CD8-positive, alpha-beta memory T cell (primary cell): ENCODE data around the gene DNAH1. TPM values are rescaled to one million over a fixed set of nuclear protein-coding genes. Genes with fewer than 3 reads are reported as not detected.

ENCODE experiments used
- CTCF ChIA-PET: fragments of 350-600 bp; sonication (Branson Sonifier 250); formaldehyde crosslinking; loops from one replicate; lab custom pipeline; 2021; ENCODE audit warnings: antibody characterized with exemption; lab: Charles Lee
- POLR2A ChIA-PET: fragments of 350-600 bp; sonication (Branson Sonifier 250); formaldehyde crosslinking; loops from one replicate; lab custom pipeline; 2021; ENCODE audit warnings: antibody characterized with exemption; lab: Charles Lee
- DNase-seq, 5 donors: peaks; one replicate each; pipeline versions ENCODE4 v3.0.0 to v3.0.0-alpha.2; 2020 to 2022; ENCODE audit warnings: mixed read lengths in 1 of 5
- H3K27ac ChIP-seq: one replicate; pipeline ENCODE4 v1.7.0; 2013; ENCODE audit warnings: low read depth, mild to moderate bottlenecking, low read length, moderate library complexity
- H3K27me3 ChIP-seq: 2 replicates; pipeline ENCODE4 v1.7.0; 2013; ENCODE audit warnings: low read length, mild to moderate bottlenecking; ENCODE audit not compliant: insufficient read depth, poor library complexity, severe bottlenecking
- H3K36me3 ChIP-seq: 2 replicates; pipeline ENCODE4 v1.7.0; 2013; ENCODE audit warnings: mild to moderate bottlenecking, low read length, moderate library complexity; ENCODE audit not compliant: insufficient read depth
- H3K4me1 ChIP-seq: 2 replicates; pipeline ENCODE4 v1.7.0; 2013; ENCODE audit warnings: mild to moderate bottlenecking, low read length, moderate library complexity; ENCODE audit not compliant: insufficient read depth
- H3K4me3 ChIP-seq: 2 replicates; pipeline ENCODE4 v1.7.0; 2013; ENCODE audit warnings: mild to moderate bottlenecking, low read length
- H3K9me3 ChIP-seq: 2 replicates; pipeline ENCODE4 v1.7.0; 2013; ENCODE audit warnings: mild to moderate bottlenecking, low read length
- H3K27ac Mint-ChIP-seq, 8 donors: one replicate each; pipeline ENCODE4 v1.8.0; 2020 to 2021; ENCODE audit warnings: mixed read lengths in 8 of 8, mild to moderate bottlenecking in 6 of 8, inconsistent platforms in 3 of 8, moderate library complexity in 3 of 8
- H3K27me3 Mint-ChIP-seq, 2 donors: one replicate each; pipeline ENCODE4 v1.8.0; 2020 to 2021; ENCODE audit warnings: mixed read lengths in 2 of 2, mild to moderate bottlenecking in 1 of 2, moderate library complexity in 1 of 2
- H3K36me3 Mint-ChIP-seq, 3 donors: one replicate each; pipeline ENCODE4 v1.8.0; 2020 to 2021; ENCODE audit warnings: mixed read lengths in 3 of 3, inconsistent platforms in 1 of 3, mild to moderate bottlenecking in 1 of 3
- H3K4me1 Mint-ChIP-seq, 3 donors: one replicate each; pipeline ENCODE4 v1.8.0; 2020 to 2021; ENCODE audit warnings: mixed read lengths in 3 of 3, inconsistent platforms in 1 of 3, mild to moderate bottlenecking in 1 of 3
- H3K4me3 Mint-ChIP-seq, 7 donors: one replicate each; pipeline ENCODE4 v1.8.0; 2020 to 2021; ENCODE audit warnings: mixed read lengths in 7 of 7, mild to moderate bottlenecking in 6 of 7, moderate library complexity in 4 of 7, inconsistent platforms in 2 of 7
- H3K9me3 Mint-ChIP-seq, 5 donors: one replicate each; pipeline ENCODE4 v1.8.0; 2020 to 2022; ENCODE audit warnings: mixed read lengths in 5 of 5, mild to moderate bottlenecking in 3 of 5, moderate library complexity in 2 of 5, inconsistent platforms in 1 of 5
- polyA plus RNA-seq: library from polyadenylated mRNA; unstranded; fragments of 300-500 nt; fragmentation: Illumina TruSeq; gene quantifications from one replicate; pipeline ENCODE4 v1.2.3, GENCODE V29; 2021
- total RNA-seq, 2 experiments: library from RNA; stranded (reverse); gene quantifications; one replicate each; pipeline ENCODE4 v1.2.3, GENCODE V29; 2021

DNAH1 gene
- total and polyA plus RNA-seq, 3 experiments from 2014 or later = 1.0 to 7.0 (median 7.0) TPM

DNA sequence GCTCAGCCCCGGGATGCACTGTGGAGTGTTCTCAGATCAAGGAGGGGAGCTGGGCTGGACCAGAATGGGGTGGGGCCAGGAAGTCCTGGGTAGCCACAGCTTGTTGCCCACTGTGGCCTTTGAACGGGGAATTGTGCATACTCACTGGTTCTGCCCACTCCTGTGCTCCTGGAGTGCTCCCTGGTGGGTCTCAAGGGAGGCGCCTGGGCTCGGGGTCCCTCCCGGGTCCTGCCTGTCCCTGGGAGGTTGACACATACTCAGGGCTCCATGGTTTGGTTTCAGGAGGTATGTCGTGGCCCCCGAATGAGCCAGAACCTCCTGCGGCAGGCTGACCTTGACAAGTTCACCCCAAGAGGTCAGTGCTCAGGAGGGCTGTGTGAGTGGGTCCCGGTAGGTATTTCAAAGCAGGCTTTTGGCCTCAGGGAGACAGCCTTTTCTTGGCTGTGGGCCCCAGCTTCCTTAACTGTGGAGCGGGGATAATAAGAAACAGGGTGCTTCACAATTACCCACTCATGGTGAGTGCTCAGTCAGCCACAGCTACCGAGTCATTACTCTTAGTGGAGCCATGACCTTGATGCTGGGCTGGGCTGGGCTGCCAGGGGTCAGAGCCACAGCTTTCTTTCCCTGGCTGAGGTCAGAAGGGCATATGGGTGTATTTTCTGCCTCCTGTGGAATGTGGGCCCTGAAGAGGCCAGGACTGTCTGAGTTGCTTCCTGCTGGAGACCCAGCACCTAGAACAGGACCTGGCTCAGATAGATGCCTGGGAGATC lies 7.6 kb downstream of the DNAH1 start:
- H3K9me3 Mint-ChIP-seq = no peaks in the 10 kb centered on the region
- DNase-seq = peak in 1 of 5 donors; percentile 31
- H3K4me1 Mint-ChIP-seq = peaks cover 0 to 6% (median 3%) of the 10 kb centered on the region in 3 donors
- Histone ChIP-seq H3K4me3 (no peak overlapping the region), H3K9me3 (no peaks in the 10 kb centered on the region), H3K27ac (no peak overlapping the region), H3K27me3 (no peaks in the 10 kb centered on the region), H3K36me3 (no peaks in the 10 kb centered on the region), H3K4me1 (no peaks in the 10 kb centered on the region)
- H3K4me3 Mint-ChIP-seq = no peak overlapping the region
- ChIA-PET CTCF (no interaction called here), POLR2A (no interaction called here)
- H3K36me3 Mint-ChIP-seq = peaks cover 0 to 13% (median 3%) of the 10 kb centered on the region in 3 donors
- peaks cover 0 to 1% of the 10 kb centered on the region in 2 donors for H3K27me3 Mint-ChIP-seq
- H3K27ac Mint-ChIP-seq = peak overlapping the region in 1 of 8 donors; percentile 66

DNA sequence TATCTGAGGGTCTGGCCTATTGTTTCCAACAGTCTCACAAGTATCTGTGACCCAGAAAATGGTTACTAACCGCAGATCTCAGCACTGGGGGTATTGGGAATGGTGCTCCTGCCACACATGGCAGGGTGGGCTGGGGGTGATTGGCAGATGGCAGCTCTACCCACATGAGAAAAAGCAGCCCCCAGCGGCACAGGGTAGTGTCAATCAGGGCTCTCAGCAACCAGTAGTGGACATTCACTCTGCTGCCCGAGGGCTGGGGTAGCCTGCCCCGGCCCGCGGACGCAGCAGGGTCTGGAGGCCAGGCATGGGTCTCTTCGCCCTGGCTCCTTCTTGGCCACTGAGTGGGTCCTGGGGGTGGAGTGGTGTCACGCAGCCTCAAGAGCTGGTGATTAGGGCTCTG lies 8.6 kb downstream of the DNAH1 start:
- no peaks in the 10 kb centered on the region for H3K27me3 ChIP-seq
- CTCF ChIA-PET = no interaction called here
- peaks cover 0 to 15% (median 3%) of the 10 kb centered on the region in 3 donors for H3K36me3 Mint-ChIP-seq

DNA sequence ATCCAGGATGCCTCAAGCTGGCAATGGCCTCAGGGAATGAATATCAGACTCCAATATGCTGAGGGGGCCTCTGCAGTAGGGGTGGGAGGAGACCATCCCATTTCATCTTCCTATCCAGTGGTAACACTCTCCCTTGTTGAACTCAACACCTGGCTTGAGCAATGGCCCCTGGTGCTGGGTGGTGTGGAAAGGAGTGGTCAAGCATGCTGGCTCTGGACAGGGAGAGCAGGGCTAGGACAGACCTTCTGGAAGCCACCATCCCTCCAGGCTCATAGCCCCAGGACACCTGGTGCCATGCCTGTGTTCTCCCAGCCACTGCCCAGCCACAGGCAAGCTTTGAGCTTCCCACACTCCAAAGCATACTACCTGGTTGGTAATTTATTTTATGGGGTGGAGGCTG lies 9.6 kb downstream of the DNAH1 start:
- H3K4me1 ChIP-seq = no peaks in the 10 kb centered on the region
- CTCF ChIA-PET = no interaction called here
- Mint-ChIP-seq H3K4me3 (no peak overlapping the region), H3K36me3 (peaks cover 0 to 20% (median 6%) of the 10 kb centered on the region in 3 donors), H3K27me3 (peaks cover 0 to 1% of the 10 kb centered on the region in 2 donors), H3K4me1 (peaks cover 0 to 1% (median 0%) of the 10 kb centered on the region in 3 donors), H3K9me3 (no peaks in the 10 kb centered on the region), H3K27ac (no peak overlapping the region)
- no peaks in the 10 kb centered on the region for H3K36me3 ChIP-seq
- no peak overlapping the region for H3K4me3 ChIP-seq
- DNase-seq = peak in 1 of 5 donors; percentile 32
- no peaks in the 10 kb centered on the region for H3K27me3 ChIP-seq
- POLR2A ChIA-PET = no interaction called here
- H3K27ac ChIP-seq = no peak overlapping the region
- no peaks in the 10 kb centered on the region for H3K9me3 ChIP-seq

More for the DNA sequence above, 8.6 kb downstream of the DNAH1 start:
- H3K9me3 ChIP-seq = no peaks in the 10 kb centered on the region
- H3K27ac ChIP-seq = no peak overlapping the region
- Mint-ChIP-seq H3K27me3 (peaks cover 0 to 1% of the 10 kb centered on the region in 2 donors), H3K4me3 (no peak overlapping the region), H3K27ac (peak overlapping the region in 2 of 8 donors; percentile 11 to 19), H3K9me3 (no peaks in the 10 kb centered on the region), H3K4me1 (peaks cover 0 to 1% (median 0%) of the 10 kb centered on the region in 3 donors)
- peak in 1 of 5 donors; percentile 26 for DNase-seq
- no peaks in the 10 kb centered on the region for H3K36me3 ChIP-seq
- POLR2A ChIA-PET = no interaction called here
- H3K4me3 ChIP-seq = no peak overlapping the region
- H3K4me1 ChIP-seq = no peaks in the 10 kb centered on the region

GRCh38 chr3:52326976-52327375 lies 10.9 kb downstream of the DNAH1 start:
- POLR2A ChIA-PET = no interaction called here
- DNase-seq = peak in 1 of 5 donors; percentile 31

GRCh38 chr3:52327486-52328290 lies 11.6 kb downstream of the DNAH1 start:
- H3K27me3 ChIP-seq = no peaks in the 10 kb centered on the region
- Mint-ChIP-seq H3K4me3 (no peak overlapping the region), H3K9me3 (no peaks in the 10 kb centered on the region), H3K27me3 (peaks cover 0 to 1% of the 10 kb centered on the region in 2 donors), H3K27ac (peak overlapping the region in 1 of 8 donors; percentile 36), H3K4me1 (peaks cover 0 to 1% (median 0%) of the 10 kb centered on the region in 3 donors), H3K36me3 (peaks cover 0 to 31% (median 8%) of the 10 kb centered on the region in 3 donors)
- ChIA-PET CTCF (interaction anchor here (0.7 to 2.2 kb wide), 2 partner anchors 12 to 96 kb away, joined by 4 to 10 read pairs; no protein-coding TSS in a partner anchor), POLR2A (no interaction called here)
- DNase-seq = peak in 1 of 5 donors; percentile 39
- H3K4me1 ChIP-seq = no peaks in the 10 kb centered on the region
- H3K9me3 ChIP-seq = no peaks in the 10 kb centered on the region
- H3K27ac ChIP-seq = no peak overlapping the region
- no peak overlapping the region for H3K4me3 ChIP-seq
- H3K36me3 ChIP-seq = no peaks in the 10 kb centered on the region

More at GRCh38 chr3:52326976-52327375, 10.9 kb downstream of the DNAH1 start:
- Histone ChIP-seq H3K4me3 (no peak overlapping the region), H3K36me3 (no peaks in the 10 kb centered on the region), H3K27me3 (no peaks in the 10 kb centered on the region), H3K4me1 (no peaks in the 10 kb centered on the region), H3K27ac (no peak overlapping the region), H3K9me3 (no peaks in the 10 kb centered on the region)
- Mint-ChIP-seq H3K27ac (peak overlapping the region in 1 of 8 donors; percentile 55), H3K4me3 (no peak overlapping the region), H3K9me3 (no peaks in the 10 kb centered on the region), H3K36me3 (peaks cover 0 to 24% (median 6%) of the 10 kb centered on the region in 3 donors), H3K27me3 (peaks cover 0 to 1% of the 10 kb centered on the region in 2 donors), H3K4me1 (peaks cover 0 to 1% (median 0%) of the 10 kb centered on the region in 3 donors)
- CTCF ChIA-PET = interaction anchor here (0.7 to 2.2 kb wide), 2 partner anchors 12 to 95 kb away, joined by 4 to 10 read pairs; no protein-coding TSS in a partner anchor

GRCh38 chr3:52328536-52329080 lies 12.5 kb downstream of the DNAH1 start:
- Mint-ChIP-seq H3K4me1 (peaks cover 0 to 1% (median 0%) of the 10 kb centered on the region in 3 donors), H3K36me3 (peaks cover 0 to 37% (median 8%) of the 10 kb centered on the region in 3 donors), H3K27me3 (no peaks in the 10 kb centered on the region), H3K4me3 (peak overlapping the region in 1 of 7 donors; percentile 0), H3K27ac (peak overlapping the region in 3 of 8 donors; percentile 6 to 23 (median 20)), H3K9me3 (no peaks in the 10 kb centered on the region)
- ChIA-PET POLR2A (no interaction called here), CTCF (interaction anchor here (0.8 to 2.2 kb wide), 3 partner anchors 11 to 100 kb away, joined by 3 to 10 read pairs (median 4); no protein-coding TSS in a partner anchor)
- Histone ChIP-seq H3K4me1 (no peaks in the 10 kb centered on the region), H3K4me3 (no peak overlapping the region), H3K27ac (no peak overlapping the region), H3K27me3 (no peaks in the 10 kb centered on the region), H3K9me3 (no peaks in the 10 kb centered on the region), H3K36me3 (no peaks in the 10 kb centered on the region)
- peak in 1 of 5 donors; percentile 34 for DNase-seq

- Histone ChIP-seq H3K36me3 (no peaks in the 10 kb centered on the region), H3K27me3 (no peaks in the 10 kb centered on the region), H3K27ac (no peak overlapping the region), H3K4me3 (no peak overlapping the region), H3K4me1 (no peaks in the 10 kb centered on the region), H3K9me3 (no peaks in the 10 kb centered on the region)
- Mint-ChIP-seq H3K4me1 (peaks cover 0 to 1% (median 0%) of the 10 kb centered on the region in 3 donors), H3K27me3 (no peaks in the 10 kb centered on the region), H3K27ac (peak overlapping the region in 1 of 8 donors; percentile 77), H3K9me3 (no peaks in the 10 kb centered on the region), H3K4me3 (no peak overlapping the region), H3K36me3 (peaks cover 0 to 42% (median 8%) of the 10 kb centered on the region in 3 donors)
- peak in 1 of 5 donors; percentile 33 for DNase-seq
- POLR2A ChIA-PET = no interaction called here
- CTCF ChIA-PET = interaction anchor here (1.0 to 1.5 kb wide), 5 partner anchors 9 to 110 kb away, joined by 3 to 7 read pairs (median 4); no protein-coding TSS in a partner anchor
Measured at GRCh38 chr3:52330194-52330805, 14.2 kb downstream of the DNAH1 start.
